Activated T-cell treated with anti-CD3 and anti-CD28 coated beads, Interleukin-2, amount 50 U/mL, for 24 hours (primary cell): ENCODE measurements around the gene LRRC75A.

ENCODE experiments used
- DNase-seq: peaks from one replicate; pipeline ENCODE4 v3.0.0-alpha.2; 2020
- H3K27ac Mint-ChIP-seq: 2 replicates; pipeline ENCODE4 v1.8.0; 2020; ENCODE audit warnings: mild to moderate bottlenecking, mixed read lengths
- H3K27me3 Mint-ChIP-seq: 2 replicates; pipeline ENCODE4 v1.8.0; 2020; ENCODE audit warnings: mixed read lengths
- H3K36me3 Mint-ChIP-seq: 2 replicates; pipeline ENCODE4 v1.8.0; 2020; ENCODE audit warnings: low read depth, mixed read lengths
- H3K4me1 Mint-ChIP-seq: 2 replicates; pipeline ENCODE4 v1.8.0; 2020; ENCODE audit warnings: low read depth, mixed read lengths
- H3K4me3 Mint-ChIP-seq: 2 replicates; pipeline ENCODE4 v1.8.0; 2020; ENCODE audit warnings: mild to moderate bottlenecking, moderate library complexity, mixed read lengths
- H3K9me3 Mint-ChIP-seq: 2 replicates; pipeline ENCODE4 v1.8.0; 2020; ENCODE audit warnings: mixed read lengths

The LRRC75A gene

DNA sequence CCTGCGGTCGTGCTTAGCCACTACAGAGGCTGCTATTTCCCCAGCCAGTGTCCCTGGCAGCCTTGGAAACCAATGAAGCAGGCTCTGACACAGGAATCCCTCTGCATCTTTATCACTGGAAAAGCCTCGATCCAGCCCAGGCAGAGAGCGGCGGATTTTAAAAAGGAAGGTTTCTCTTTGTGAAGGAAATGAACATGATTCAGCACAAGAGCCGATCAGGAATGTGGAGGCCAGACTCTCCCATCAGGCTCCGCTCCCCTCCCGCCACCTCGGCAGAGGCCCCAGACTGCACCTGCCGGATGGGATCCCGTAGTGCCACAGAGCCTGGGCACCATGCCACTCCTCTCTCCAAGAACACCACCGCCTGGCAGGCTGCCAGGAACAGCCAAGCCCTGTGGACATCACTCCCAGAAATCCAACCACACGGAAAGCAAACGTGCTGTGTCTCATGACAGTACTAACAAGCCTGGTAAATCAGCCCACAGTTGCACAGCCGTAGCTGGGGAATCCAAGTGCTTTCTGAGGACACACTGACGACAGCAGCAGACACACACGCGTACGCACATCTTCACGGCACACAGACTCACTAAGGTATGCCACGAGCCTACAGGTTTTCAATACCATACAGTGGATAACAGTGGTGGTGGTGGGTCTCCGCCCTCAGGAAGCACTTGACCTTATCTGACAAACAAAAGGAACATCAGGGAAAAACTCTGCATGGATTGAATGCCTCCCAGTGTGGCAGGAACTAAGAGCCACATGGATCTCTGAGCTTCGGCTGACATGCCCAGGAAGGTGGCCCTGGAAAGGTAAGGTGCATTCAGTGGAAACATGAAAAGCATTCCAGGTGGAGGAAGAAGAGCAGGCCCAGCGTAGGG lies 5.4 kb downstream of the LRRC75A start:
- no peak overlapping the region for H3K27ac Mint-ChIP-seq
- no peak overlapping the region for H3K4me3 Mint-ChIP-seq
- H3K4me1 Mint-ChIP-seq, result peaks cover 14% of the 10 kb centered on the region
- no peaks in the 10 kb centered on the region for H3K36me3 Mint-ChIP-seq
- no peaks in the 10 kb centered on the region for H3K9me3 Mint-ChIP-seq
- no peak for DNase-seq
- H3K27me3 Mint-ChIP-seq, result peaks cover 4% of the 10 kb centered on the region

- Mint-ChIP-seq H3K36me3 (no peaks in the 10 kb centered on the region), H3K27me3 (no peaks in the 10 kb centered on the region), H3K9me3 (no peaks in the 10 kb centered on the region), H3K27ac (no peak overlapping the region), H3K4me3 (no peak overlapping the region), H3K4me1 (no peaks in the 10 kb centered on the region)
- DNase-seq, result no peak
Observed at GRCh38 chr17:16484445-16485175, 7.4 kb downstream of the LRRC75A start.

GRCh38 chr17:16483021-16483645 lies 8.9 kb downstream of the LRRC75A start:
- Mint-ChIP-seq H3K4me1 (no peaks in the 10 kb centered on the region), H3K27ac (no peak overlapping the region), H3K36me3 (no peaks in the 10 kb centered on the region), H3K4me3 (no peak overlapping the region), H3K27me3 (no peaks in the 10 kb centered on the region), H3K9me3 (no peaks in the 10 kb centered on the region)
- DNase-seq, result no peak

- H3K36me3 Mint-ChIP-seq, result no peaks in the 10 kb centered on the region
Observed at GRCh38 chr17:16482253-16482652, 9.7 kb downstream of the LRRC75A start.

GRCh38 chr17:16480995-16481394 lies 11.0 kb downstream of the LRRC75A start:
- Mint-ChIP-seq H3K4me1 (no peaks in the 10 kb centered on the region), H3K4me3 (no peak overlapping the region), H3K27ac (no peak overlapping the region), H3K36me3 (no peaks in the 10 kb centered on the region), H3K9me3 (no peaks in the 10 kb centered on the region), H3K27me3 (no peaks in the 10 kb centered on the region)
- DNase-seq, result no peak

More at GRCh38 chr17:16482253-16482652, 9.7 kb downstream of the LRRC75A start:
- H3K9me3 Mint-ChIP-seq, result no peaks in the 10 kb centered on the region
- no peak for DNase-seq
- H3K27me3 Mint-ChIP-seq, result no peaks in the 10 kb centered on the region
- H3K4me3 Mint-ChIP-seq, result no peak overlapping the region
- H3K4me1 Mint-ChIP-seq, result no peaks in the 10 kb centered on the region
- H3K27ac Mint-ChIP-seq, result no peak overlapping the region

DNA sequence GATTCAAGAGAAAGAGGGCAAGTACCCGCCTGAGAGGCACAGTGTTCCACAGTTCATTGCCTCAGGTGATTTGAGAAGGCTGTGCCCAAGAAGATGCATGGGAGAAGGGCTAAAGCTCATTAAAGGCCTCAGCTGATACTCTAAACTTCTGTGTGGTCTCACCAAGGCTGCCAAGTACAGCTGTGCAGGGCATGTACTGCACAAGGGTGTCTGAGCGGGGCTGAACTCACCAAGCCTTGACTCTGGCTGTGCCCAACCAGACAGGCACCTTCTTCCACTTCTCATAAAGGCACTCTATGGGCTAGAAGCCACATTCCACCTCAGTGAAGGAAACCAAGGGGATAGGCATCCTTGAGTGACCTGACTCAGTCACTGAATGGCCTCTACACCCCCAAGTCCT lies 12.7 kb downstream of the LRRC75A start:
- no peaks in the 10 kb centered on the region for H3K27me3 Mint-ChIP-seq
- no peaks in the 10 kb centered on the region for H3K9me3 Mint-ChIP-seq
- H3K36me3 Mint-ChIP-seq, result no peaks in the 10 kb centered on the region
- H3K27ac Mint-ChIP-seq, result no peak overlapping the region
- H3K4me3 Mint-ChIP-seq, result no peak overlapping the region
- H3K4me1 Mint-ChIP-seq, result no peaks in the 10 kb centered on the region
- DNase-seq, result no peak

DNA sequence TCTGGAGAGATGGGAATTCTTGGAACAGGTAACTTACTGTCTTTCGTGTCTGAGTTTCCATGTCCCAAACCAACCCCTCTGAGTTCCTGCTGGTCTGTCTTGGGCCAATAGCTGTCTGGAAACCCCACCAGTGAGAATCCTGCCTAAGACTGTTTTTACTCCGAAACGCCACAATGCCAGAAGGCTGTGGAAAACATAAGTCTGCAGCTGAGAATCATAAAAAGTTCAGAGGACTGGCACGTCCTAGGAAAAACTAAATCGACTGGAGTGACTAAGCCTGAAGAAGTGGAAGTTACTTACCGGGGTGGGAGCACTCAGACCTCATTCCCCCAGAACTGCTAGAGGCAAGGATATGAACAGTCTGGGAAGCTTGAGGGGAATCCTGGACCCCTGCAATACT lies 13.3 kb downstream of the LRRC75A start:
- Mint-ChIP-seq H3K4me1 (no peaks in the 10 kb centered on the region), H3K4me3 (no peak overlapping the region), H3K9me3 (no peaks in the 10 kb centered on the region), H3K27me3 (no peaks in the 10 kb centered on the region), H3K27ac (no peak overlapping the region), H3K36me3 (no peaks in the 10 kb centered on the region)
- DNase-seq, result no peak

DNA sequence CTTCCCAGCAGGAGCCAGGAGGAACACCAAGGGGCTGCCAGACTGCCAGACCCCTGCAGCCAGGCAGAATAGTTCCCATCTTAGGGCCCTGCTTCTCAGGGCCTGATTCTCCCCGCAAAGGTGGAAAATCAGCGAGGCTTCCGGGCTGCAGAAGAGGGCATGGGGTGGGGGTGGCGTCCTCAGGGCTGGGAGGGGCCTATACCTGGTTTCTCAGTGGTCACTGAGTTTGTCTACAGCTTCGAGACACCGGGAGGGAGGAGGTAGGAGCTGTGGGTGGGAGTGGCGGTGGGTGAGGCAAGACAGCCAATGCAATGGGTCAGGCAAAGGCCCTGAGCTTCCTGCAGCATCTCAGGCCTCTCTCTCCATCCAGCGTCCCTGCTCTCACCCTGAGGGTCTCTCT lies 14.3 kb downstream of the LRRC75A start:
- Mint-ChIP-seq H3K4me3 (no peak overlapping the region), H3K36me3 (no peaks in the 10 kb centered on the region), H3K27ac (no peak overlapping the region)

DNA sequence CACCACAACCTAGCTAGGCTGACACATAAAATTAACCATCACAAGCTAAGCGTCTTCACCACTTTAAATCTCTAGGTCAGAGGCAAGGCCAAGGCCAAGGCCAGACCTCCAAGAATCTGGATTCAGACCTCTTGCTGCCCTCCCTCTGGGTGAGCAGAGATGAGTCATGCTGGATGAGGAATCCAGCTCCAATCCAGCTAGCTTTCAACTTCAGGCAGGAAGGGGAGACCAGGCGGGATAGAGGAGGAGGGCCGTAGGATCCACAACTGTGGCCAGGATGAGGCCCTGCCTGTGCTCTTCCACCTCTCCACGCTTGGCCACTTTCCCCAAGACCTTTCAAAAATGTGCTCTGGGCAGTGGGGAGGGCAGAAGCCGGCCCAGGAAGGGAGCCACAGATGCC lies 14.7 kb downstream of the LRRC75A start:
- Mint-ChIP-seq H3K27ac (no peak overlapping the region), H3K36me3 (no peaks in the 10 kb centered on the region), H3K27me3 (no peaks in the 10 kb centered on the region), H3K9me3 (no peaks in the 10 kb centered on the region), H3K4me1 (no peaks in the 10 kb centered on the region), H3K4me3 (no peak overlapping the region)
- DNase-seq, result no peak

More for the DNA sequence above, 14.3 kb downstream of the LRRC75A start:
- H3K4me1 Mint-ChIP-seq, result no peaks in the 10 kb centered on the region
- no peaks in the 10 kb centered on the region for H3K9me3 Mint-ChIP-seq
- H3K27me3 Mint-ChIP-seq, result no peaks in the 10 kb centered on the region
- DNase-seq, result no peak

DNA sequence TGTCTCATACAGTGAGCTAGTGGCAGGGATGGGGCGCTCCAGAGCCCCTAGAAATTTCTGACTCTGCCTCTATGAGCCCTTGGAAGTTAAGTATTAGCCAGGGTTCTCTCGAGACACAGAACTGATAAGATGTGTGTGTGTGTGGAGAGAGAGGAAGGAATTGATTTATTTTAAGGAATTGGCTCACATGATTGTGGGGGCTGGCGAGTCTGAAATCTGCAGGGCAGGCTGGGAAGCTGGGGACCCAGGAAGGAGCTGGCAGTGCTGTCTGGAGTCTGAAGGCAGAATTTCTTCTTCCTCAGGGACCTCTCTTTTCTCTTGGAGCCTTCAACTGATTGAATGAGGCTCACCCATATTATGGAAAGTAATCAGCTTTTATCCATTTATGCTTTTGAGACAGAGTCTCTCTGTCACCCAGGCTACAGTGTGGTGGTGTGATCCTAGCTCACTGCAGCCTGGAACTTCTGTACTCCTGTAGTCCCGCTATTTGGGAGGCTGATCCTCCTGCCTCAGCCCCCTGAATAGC lies 16.8 kb downstream of the LRRC75A start:
- H3K36me3 Mint-ChIP-seq, result no peaks in the 10 kb centered on the region

GRCh38 chr17:16474012-16474725 lies 17.8 kb downstream of the LRRC75A start:
- no peaks in the 10 kb centered on the region for H3K27me3 Mint-ChIP-seq
- H3K9me3 Mint-ChIP-seq, result no peaks in the 10 kb centered on the region
- H3K4me3 Mint-ChIP-seq, result no peak overlapping the region
- H3K36me3 Mint-ChIP-seq, result no peaks in the 10 kb centered on the region
- H3K4me1 Mint-ChIP-seq, result no peaks in the 10 kb centered on the region
- H3K27ac Mint-ChIP-seq, result no peak overlapping the region
- no peak for DNase-seq

More for the DNA sequence above, 16.8 kb downstream of the LRRC75A start:
- DNase-seq, result no peak
- no peak overlapping the region for H3K27ac Mint-ChIP-seq
- H3K9me3 Mint-ChIP-seq, result no peaks in the 10 kb centered on the region
- H3K4me3 Mint-ChIP-seq, result no peak overlapping the region
- no peaks in the 10 kb centered on the region for H3K4me1 Mint-ChIP-seq
- H3K27me3 Mint-ChIP-seq, result no peaks in the 10 kb centered on the region

GRCh38 chr17:16473044-16474011 lies 18.7 kb downstream of the LRRC75A start:
- H3K27me3 Mint-ChIP-seq, result no peaks in the 10 kb centered on the region

GRCh38 chr17:16472539-16472938 lies 19.5 kb downstream of the LRRC75A start:
- Mint-ChIP-seq H3K4me3 (no peak overlapping the region), H3K4me1 (no peaks in the 10 kb centered on the region), H3K27me3 (no peaks in the 10 kb centered on the region), H3K9me3 (no peaks in the 10 kb centered on the region), H3K27ac (no peak overlapping the region), H3K36me3 (no peaks in the 10 kb centered on the region)
- DNase-seq, result no peak

More at GRCh38 chr17:16473044-16474011, 18.7 kb downstream of the LRRC75A start:
- H3K27ac Mint-ChIP-seq, result no peak overlapping the region
- H3K36me3 Mint-ChIP-seq, result no peaks in the 10 kb centered on the region
- DNase-seq, result no peak
- no peak overlapping the region for H3K4me3 Mint-ChIP-seq
- H3K9me3 Mint-ChIP-seq, result no peaks in the 10 kb centered on the region
- H3K4me1 Mint-ChIP-seq, result no peaks in the 10 kb centered on the region
